ENCODE measurements around the gene TPMT. TPM values are rescaled to one million over a fixed set of nuclear protein-coding genes. Genes with fewer than 3 reads are reported as not detected.
A peak's percentile ranks its signal among the peaks of the same experiment; 100 is the strongest.
"Not testable (repeated sequence)": the region's sequence is repeated elsewhere in the genome, so short reads cannot be mapped to it uniquely, and the experiment has no call there.

The TPMT gene
- total RNA-seq, 4 donors from 2014 or later: 3.8 to 9.3 (median 5.4) TPM

DNA sequence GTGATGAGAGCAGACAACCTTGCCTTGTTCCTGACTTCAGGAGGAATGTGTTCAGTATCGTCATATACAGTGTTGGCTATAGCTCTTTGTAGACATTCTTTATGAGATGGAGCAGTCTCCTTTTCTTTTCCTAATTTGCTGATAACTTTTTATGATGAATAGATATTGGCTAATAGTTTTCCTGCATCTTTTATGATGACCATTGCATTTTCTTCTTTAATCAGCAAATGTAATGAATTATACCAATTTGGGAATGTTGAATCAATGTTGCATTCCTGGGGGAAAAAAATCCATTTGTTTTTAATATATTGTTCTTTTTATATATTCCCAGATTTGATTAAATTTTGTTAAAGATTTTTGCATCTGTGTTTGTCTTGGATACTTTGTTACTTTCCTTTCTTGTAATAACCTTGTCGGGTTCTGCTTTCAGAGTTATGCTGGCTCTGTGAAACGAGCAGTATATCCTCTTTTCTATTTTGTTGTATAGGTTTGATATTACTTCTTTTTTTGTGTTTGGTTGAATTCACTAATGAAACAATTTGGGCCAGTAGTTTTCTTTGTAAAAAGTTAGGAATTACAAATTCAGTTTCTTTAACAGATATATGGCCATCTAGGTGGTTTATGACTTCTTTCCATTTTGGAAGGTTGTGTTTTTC is 24.2 kb upstream of the TPMT start:
- WGBS, 2 donors: 70% methylated on average over 3 of the region's 3 CpGs
- Histone ChIP-seq H3K4me1 (peaks cover 0 to 4% (median 2%) of the 10 kb centered on the region in 4 donors), H3K9me3 (no peaks in the 10 kb centered on the region), H3K36me3 (peaks cover 0 to 30% (median 4%) of the 10 kb centered on the region in 3 donors), H3K27ac (no peak overlapping the region), H3K4me3 (no peak overlapping the region), H3K27me3 (no peaks in the 10 kb centered on the region)
- TF ChIP-seq, protein P1, sequence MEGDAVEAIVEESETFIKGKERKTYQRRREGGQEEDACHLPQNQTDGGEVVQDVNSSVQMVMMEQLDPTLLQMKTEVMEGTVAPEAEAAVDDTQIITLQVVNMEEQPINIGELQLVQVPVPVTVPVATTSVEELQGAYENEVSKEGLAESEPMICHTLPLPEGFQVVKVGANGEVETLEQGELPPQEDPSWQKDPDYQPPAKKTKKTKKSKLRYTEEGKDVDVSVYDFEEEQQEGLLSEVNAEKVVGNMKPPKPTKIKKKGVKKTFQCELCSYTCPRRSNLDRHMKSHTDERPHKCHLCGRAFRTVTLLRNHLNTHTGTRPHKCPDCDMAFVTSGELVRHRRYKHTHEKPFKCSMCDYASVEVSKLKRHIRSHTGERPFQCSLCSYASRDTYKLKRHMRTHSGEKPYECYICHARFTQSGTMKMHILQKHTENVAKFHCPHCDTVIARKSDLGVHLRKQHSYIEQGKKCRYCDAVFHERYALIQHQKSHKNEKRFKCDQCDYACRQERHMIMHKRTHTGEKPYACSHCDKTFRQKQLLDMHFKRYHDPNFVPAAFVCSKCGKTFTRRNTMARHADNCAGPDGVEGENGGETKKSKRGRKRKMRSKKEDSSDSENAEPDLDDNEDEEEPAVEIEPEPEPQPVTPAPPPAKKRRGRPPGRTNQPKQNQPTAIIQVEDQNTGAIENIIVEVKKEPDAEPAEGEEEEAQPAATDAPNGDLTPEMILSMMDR (IDR thresholded peaks at IDR 0.05): no peak
- TF ChIP-seq POLR2A (IDR thresholded peaks at IDR 0.05): no peak
- TF ChIP-seq EP300 (IDR thresholded peaks at IDR 0.05): no peak
- DNase-seq (ENCODE audit: low spot score in 2 of 2): no peak

DNA sequence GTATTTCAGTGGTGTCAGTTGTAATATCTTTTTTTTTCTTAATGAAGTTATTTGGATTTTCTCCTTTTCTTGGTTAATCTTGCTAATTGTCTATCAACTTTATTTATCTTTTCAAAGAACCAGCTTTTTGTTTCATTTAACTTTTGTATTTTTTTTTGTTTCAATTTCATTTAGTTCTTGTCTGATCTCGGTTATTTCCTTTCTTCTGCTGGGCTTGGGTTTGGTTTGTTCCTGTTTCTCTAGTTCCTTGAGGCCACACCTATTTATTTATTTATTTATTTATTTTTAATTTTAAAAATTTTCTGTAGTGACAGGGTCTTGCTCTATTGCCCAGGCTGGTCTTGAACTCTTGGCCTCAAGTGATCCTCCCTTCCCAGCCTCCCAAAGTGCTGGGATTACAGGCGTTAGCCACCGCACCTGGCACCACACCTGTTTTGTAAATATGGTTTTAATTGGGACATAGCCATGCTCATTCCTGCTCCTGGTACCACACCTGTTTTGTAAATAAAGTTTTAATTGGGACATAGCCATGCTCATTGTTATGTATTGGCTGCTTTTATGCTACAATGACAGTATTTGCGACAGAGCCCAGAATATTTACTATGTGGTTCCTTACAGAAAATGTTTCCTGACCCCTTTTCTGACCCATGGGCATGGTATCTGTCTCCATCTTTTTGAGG is 22.5 kb upstream of the TPMT start:
- H3K4me1 ChIP-seq: peaks cover 0 to 4% (median 2%) of the 10 kb centered on the region in 4 donors
- no peak overlapping the region for H3K27ac ChIP-seq
- 92 to 96% methylated on average over 4 of the region's 4 CpGs for WGBS, 2 donors
- no peaks in the 10 kb centered on the region for H3K27me3 ChIP-seq
- no peaks in the 10 kb centered on the region for H3K9me3 ChIP-seq
- TF ChIP-seq POLR2A (IDR thresholded peaks at IDR 0.05): no peak
- TF ChIP-seq, protein P1 (IDR thresholded peaks at IDR 0.05): no peak
- no peak for TF ChIP-seq EP300 (IDR thresholded peaks at IDR 0.05)
- H3K4me3 ChIP-seq: no peak overlapping the region
- peaks cover 0 to 43% (median 3%) of the 10 kb centered on the region in 3 donors for H3K36me3 ChIP-seq
- DNase-seq (ENCODE audit: low spot score in 2 of 2): no peak

DNA sequence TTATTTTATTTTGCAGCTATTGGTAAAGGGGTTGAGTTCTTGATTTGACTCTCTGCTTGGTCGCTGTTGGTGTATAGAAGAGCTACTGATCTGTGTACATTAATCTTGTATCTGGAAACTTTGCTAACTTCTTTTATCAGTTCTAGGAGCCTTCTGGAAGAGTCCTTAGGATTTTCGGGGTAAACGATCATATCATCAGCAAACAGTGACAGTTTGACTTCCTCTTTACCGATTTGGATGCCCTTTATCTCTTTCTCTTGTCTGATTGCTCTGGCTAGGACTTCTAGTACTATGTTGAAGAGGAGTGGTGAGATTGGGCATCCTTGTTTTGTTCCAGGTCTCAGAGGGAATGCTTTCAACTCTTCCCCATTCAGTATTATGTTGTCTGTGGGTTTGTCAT is 21.3 kb upstream of the TPMT start:
- not testable (repeated sequence) for DNase-seq (ENCODE audit: low spot score in 2 of 2); H3K27ac ChIP-seq; H3K4me3 ChIP-seq; H3K4me1 ChIP-seq; H3K9me3 ChIP-seq; H3K27me3 ChIP-seq
- 91 to 94% methylated on average over 4 of the region's 4 CpGs for WGBS, 2 donors
- H3K36me3 ChIP-seq: peaks cover 0 to 56% (median 0%) of the 10 kb centered on the region in 3 donors

DNA sequence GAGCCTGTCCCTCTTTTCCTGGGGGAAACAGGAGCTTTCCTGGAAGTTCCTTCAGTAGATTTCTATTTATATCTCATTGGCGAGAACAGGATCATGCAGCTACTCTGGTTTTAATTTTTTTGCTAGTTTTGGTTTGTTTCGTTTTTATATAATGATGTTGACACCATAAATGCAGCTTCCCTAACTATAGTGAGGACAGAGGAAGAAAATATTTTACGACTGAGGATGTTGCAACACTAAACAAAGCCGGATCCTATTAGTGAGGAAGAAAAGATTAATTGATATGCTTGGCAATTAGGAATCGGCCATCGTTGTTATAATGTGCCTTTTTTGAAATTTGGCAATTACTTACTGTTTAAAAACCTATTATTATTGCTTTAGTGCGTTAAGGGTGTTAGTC is 17.0 kb upstream of the TPMT start:
- peaks cover 0 to 89% (median 0%) of the 10 kb centered on the region in 3 donors for H3K36me3 ChIP-seq
- 64 to 65% methylated on average over 7 of the region's 7 CpGs for WGBS, 2 donors

DNA sequence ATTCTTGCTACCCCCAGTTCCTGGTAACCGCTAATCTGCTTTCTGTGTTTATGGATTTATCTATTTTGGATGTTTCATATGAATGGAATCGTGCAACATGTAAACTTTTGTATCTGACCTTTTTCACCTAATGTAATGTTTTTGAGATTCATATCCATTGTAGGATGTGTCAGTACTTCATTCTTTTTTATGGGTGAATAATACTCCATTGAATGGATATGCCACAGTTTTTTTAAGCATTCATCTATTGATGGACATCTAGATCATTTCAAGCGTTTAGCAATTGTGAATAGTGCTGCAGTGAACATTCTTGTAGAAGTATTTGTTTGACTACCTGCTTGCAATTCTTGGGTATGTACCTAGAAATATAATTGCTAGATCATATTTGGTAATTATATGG is 13.4 kb upstream of the TPMT start:
- Histone ChIP-seq H3K9me3 (peaks cover 0 to 11% (median 0%) of the 10 kb centered on the region in 4 donors), H3K36me3 (peaks cover 0 to 95% (median 0%) of the 10 kb centered on the region in 3 donors), H3K27me3 (no peaks in the 10 kb centered on the region), H3K27ac (no peak overlapping the region), H3K4me3 (no peak overlapping the region), H3K4me1 (no peaks in the 10 kb centered on the region)
- no peak for DNase-seq (ENCODE audit: low spot score in 2 of 2)
- TF ChIP-seq EP300 (IDR thresholded peaks at IDR 0.05) (no peak), POLR2A (IDR thresholded peaks at IDR 0.05) (no peak)
- TF ChIP-seq, protein P1 (IDR thresholded peaks at IDR 0.05): no peak
- 98 to 100% methylated on average over 3 of the region's 3 CpGs for WGBS, 2 donors

More for the DNA sequence above, 17.0 kb upstream of the TPMT start:
- Histone ChIP-seq H3K9me3 (peaks cover 0 to 11% (median 0%) of the 10 kb centered on the region in 4 donors), H3K27ac (peak overlapping the region in 2 of 4 donors; percentile 23 to 28), H3K4me1 (no peaks in the 10 kb centered on the region), H3K4me3 (no peak overlapping the region), H3K27me3 (no peaks in the 10 kb centered on the region)
- DNase-seq (ENCODE audit: low spot score in 2 of 2): no peak
- TF ChIP-seq POLR2A (IDR thresholded peaks at IDR 0.05): no peak
- no peak for TF ChIP-seq EP300 (IDR thresholded peaks at IDR 0.05)
- TF ChIP-seq, protein P1 (IDR thresholded peaks at IDR 0.05): no peak
